ENCODE measurements around the gene ZBTB37. TPM values are rescaled to one million over a fixed set of nuclear protein-coding genes. Genes with fewer than 3 reads are reported as not detected.

Gene ZBTB37
- total and polyA plus RNA-seq, 10 donors: 1.1 to 29.8 (median 19.4) TPM

DNA sequence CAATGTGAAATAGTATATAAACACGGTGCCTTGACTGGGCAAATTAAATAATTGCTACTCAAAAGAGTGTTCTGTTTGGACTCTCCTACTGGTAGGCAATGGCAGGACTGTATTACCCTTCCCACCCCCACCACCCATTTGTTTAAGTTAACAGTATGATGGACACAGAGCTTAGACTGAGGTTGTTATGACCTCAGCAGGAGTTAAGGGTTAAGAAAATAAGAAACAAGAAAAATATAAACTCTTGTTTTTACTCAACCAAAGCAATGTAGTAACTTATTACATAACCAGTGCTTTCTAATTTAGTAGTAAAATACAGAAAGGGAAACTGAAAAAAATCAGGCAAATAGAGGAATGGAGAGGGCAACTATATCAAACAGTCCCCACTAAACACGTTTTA, 68.9 kb downstream of the ZBTB37 start:
- H3K9me3 ChIP-seq: no peaks in the 10 kb centered on the region
- H3K4me1 ChIP-seq: no peaks in the 10 kb centered on the region
- peaks cover 2 to 99% (median 70%) of the 10 kb centered on the region in 6 donors for H3K36me3 ChIP-seq
- TF ChIP-seq POLR2A (IDR thresholded peaks at IDR 0.05) (no peak), POLR2AphosphoS5 (IDR thresholded peaks at IDR 0.05) (no peak)
- TF ChIP-seq, protein P1, sequence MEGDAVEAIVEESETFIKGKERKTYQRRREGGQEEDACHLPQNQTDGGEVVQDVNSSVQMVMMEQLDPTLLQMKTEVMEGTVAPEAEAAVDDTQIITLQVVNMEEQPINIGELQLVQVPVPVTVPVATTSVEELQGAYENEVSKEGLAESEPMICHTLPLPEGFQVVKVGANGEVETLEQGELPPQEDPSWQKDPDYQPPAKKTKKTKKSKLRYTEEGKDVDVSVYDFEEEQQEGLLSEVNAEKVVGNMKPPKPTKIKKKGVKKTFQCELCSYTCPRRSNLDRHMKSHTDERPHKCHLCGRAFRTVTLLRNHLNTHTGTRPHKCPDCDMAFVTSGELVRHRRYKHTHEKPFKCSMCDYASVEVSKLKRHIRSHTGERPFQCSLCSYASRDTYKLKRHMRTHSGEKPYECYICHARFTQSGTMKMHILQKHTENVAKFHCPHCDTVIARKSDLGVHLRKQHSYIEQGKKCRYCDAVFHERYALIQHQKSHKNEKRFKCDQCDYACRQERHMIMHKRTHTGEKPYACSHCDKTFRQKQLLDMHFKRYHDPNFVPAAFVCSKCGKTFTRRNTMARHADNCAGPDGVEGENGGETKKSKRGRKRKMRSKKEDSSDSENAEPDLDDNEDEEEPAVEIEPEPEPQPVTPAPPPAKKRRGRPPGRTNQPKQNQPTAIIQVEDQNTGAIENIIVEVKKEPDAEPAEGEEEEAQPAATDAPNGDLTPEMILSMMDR (IDR thresholded peaks at IDR 0.05 in 8 of 11, conservative IDR thresholded peaks at IDR 0.05 in 3 of 11): no peak
- no peaks in the 10 kb centered on the region for H3K27me3 ChIP-seq (replicated peaks in 1 of 7)
- H3K4me3 ChIP-seq: no peak overlapping the region
- 70 to 94% (median 81%) methylated on average over 2 of the region's 2 CpGs for WGBS, 5 donors
- no peak overlapping the region for H3K27ac ChIP-seq
- intact Hi-C loops (cut with DNase I; ENCODE audit: low total_unique reads): loop anchor here (10.0 kb wide), 1 partner anchor 72 kb away; the partner anchor contains the start of genes GAS5 and ZBTB37
- DNase-seq: no peak

- peaks cover 9 to 100% (median 97%) of the 10 kb centered on the region in 6 donors for H3K36me3 ChIP-seq
- H3K9me3 ChIP-seq: no peaks in the 10 kb centered on the region
- 74 to 89% (median 84%) methylated on average over 4 of the region's 4 CpGs for WGBS, 5 donors
- no peaks in the 10 kb centered on the region for H3K27me3 ChIP-seq (replicated peaks in 1 of 7)
- intact Hi-C loops (cut with DNase I; ENCODE audit: low total_unique reads): no loop called here
- H3K27ac ChIP-seq: no peak overlapping the region
- TF ChIP-seq, protein P1 (IDR thresholded peaks at IDR 0.05 in 8 of 11, conservative IDR thresholded peaks at IDR 0.05 in 3 of 11): no peak
- no peak for TF ChIP-seq POLR2A (IDR thresholded peaks at IDR 0.05)
- no peak for TF ChIP-seq POLR2AphosphoS5 (IDR thresholded peaks at IDR 0.05)
- H3K4me3 ChIP-seq: no peak overlapping the region
- no peak for DNase-seq
- H3K4me1 ChIP-seq: no peaks in the 10 kb centered on the region
These were observed 78.3 kb downstream of the ZBTB37 start for GRCh38 chr1:173946380-173946921.

DNA sequence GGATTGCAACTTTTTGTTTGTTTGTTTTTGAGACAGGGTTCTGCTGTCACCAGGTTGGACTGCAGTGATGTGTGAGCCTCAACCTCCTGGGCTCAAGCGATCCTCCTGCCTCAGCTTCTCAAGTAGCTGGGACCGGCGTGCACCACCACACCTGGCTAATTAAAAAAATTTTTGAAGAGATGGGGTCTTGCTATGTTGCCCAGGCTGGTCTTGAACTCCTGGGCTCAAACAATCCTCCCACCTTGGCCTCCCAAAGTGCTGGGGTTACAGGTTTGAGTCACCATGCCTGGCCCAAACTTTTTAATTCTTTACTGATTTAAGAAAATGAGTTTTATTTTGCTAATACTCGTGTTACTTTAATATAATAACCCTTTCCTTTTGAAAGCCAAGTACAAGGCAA, 80.4 kb downstream of the ZBTB37 start:
- no peaks in the 10 kb centered on the region for H3K27me3 ChIP-seq (replicated peaks in 1 of 7)
- TF ChIP-seq, protein P1 (IDR thresholded peaks at IDR 0.05 in 8 of 11, conservative IDR thresholded peaks at IDR 0.05 in 3 of 11): no peak
- TF ChIP-seq POLR2AphosphoS5 (IDR thresholded peaks at IDR 0.05) (no peak), POLR2A (IDR thresholded peaks at IDR 0.05) (no peak)
- H3K9me3 ChIP-seq: no peaks in the 10 kb centered on the region
- no peak for DNase-seq
- intact Hi-C loops (cut with DNase I; ENCODE audit: low total_unique reads): no loop called here
- WGBS, 5 donors: 95 to 99% (median 96%) methylated on average over 4 of the region's 4 CpGs
- H3K27ac ChIP-seq: no peak overlapping the region
- no peak overlapping the region for H3K4me3 ChIP-seq
- peaks cover 0 to 6% (median 0%) of the 10 kb centered on the region in 6 donors for H3K4me1 ChIP-seq
- H3K36me3 ChIP-seq: peaks cover 9 to 99% (median 91%) of the 10 kb centered on the region in 6 donors

Small RNA genes lying within 50 kb of the gene (small RNA-seq; reads per million reads assigned to genes)
- 0.07 to 0.29 (median 0.18) reads per million in 4 donors for gene RNA5SP67

Other genes with a start within 250 kb of the ZBTB37 start
- not detected for gene TEX50, start 233.0 kb upstream of the ZBTB37 start, total RNA-seq
- not detected for gene TEX50, start 233.0 kb upstream of the ZBTB37 start, polyA plus RNA-seq
- gene ANKRD45, start 198.5 kb upstream of the ZBTB37 start, total RNA-seq: 1 to 10 TPM in 3 of 7 donors, under 1 TPM in 3, not detected in 1; 0.67 to 1.1 (median 0.92) TPM
- under 1 TPM; 0.13 to 0.30 (median 0.19) TPM for gene ANKRD45, start 198.5 kb upstream of the ZBTB37 start, polyA plus RNA-seq
- gene KLHL20, start 153.4 kb upstream of the ZBTB37 start, total RNA-seq: 10 to 100 TPM; 25.4 to 36.3 (median 29.2) TPM
- 1 to 10 TPM; 4.1 to 9.0 (median 5.6) TPM for gene KLHL20, start 153.4 kb upstream of the ZBTB37 start, polyA plus RNA-seq
- gene DARS2, start 43.7 kb upstream of the ZBTB37 start, total RNA-seq: 10 to 100 TPM; 12.6 to 23.3 (median 18.2) TPM
- 1 to 10 TPM; 4.7 to 7.3 (median 6.8) TPM for gene DARS2, start 43.7 kb upstream of the ZBTB37 start, polyA plus RNA-seq
- 10 to 100 TPM in 2 of 7 donors, 1 to 10 TPM in 5; 4.7 to 22.2 (median 7.9) TPM for gene CENPL, start 43.5 kb upstream of the ZBTB37 start, total RNA-seq
- gene CENPL, start 43.5 kb upstream of the ZBTB37 start, polyA plus RNA-seq: 1 to 10 TPM; 2.4 to 5.7 (median 3.8) TPM
- 100 to 1,000 TPM; 287 to 382 (median 327) TPM for gene GAS5, start 391 bp upstream of the ZBTB37 start, total RNA-seq
- 1,000 to 10,000 TPM in 2 of 3 donors, 100 to 1,000 TPM in 1; 665 to 1,371 (median 1,326) TPM for gene GAS5, start 391 bp upstream of the ZBTB37 start, polyA plus RNA-seq
- gene SERPINC1, start 48.9 kb downstream of the ZBTB37 start, total RNA-seq: under 1 TPM in 2 of 7 donors, not detected in 5; 0.22 to 0.49 TPM
- gene SERPINC1, start 48.9 kb downstream of the ZBTB37 start, polyA plus RNA-seq: under 1 TPM in 2 of 3 donors, not detected in 1; 0.10 to 0.12 TPM
- gene RC3H1, start 154.0 kb downstream of the ZBTB37 start, total RNA-seq: 10 to 100 TPM; 48.9 to 64.2 (median 54.6) TPM
- gene RC3H1, start 154.0 kb downstream of the ZBTB37 start, polyA plus RNA-seq: 1 to 10 TPM; 3.9 to 6.3 (median 4.8) TPM

Data from spleen (tissue), 11 donors.